GM12878 (cell line): ENCODE data around the gene SLC22A3. TPM values are rescaled to one million over a fixed set of nuclear protein-coding genes. Genes with fewer than 3 reads are reported as not detected.

Experiments used
- ASH2L ChIP-seq: fragments of 300-600, 200-600 bp; sonication (generic); IDR thresholded peaks from 2 replicates; pipeline ENCODE4 v1.6.1; 2017; ENCODE audit warnings: low read depth, mild to moderate bottlenecking, borderline replicate concordance
- CREB1 ChIP-seq: IDR thresholded peaks from 2 replicates; pipeline ENCODE4 v1.6.1; 2012; ENCODE audit warnings: low read depth, mild to moderate bottlenecking, inconsistent platforms
- E2F8 ChIP-seq: fragments of 450-650 bp; IDR thresholded peaks from 2 replicates; pipeline ENCODE4 v1.6.1; 2018; ENCODE audit warnings: mild to moderate bottlenecking, low read depth, moderate library complexity; ENCODE audit not compliant: partially characterized antibody
- MTA2 ChIP-seq: fragments of 450-650 bp; IDR thresholded peaks from 2 replicates; pipeline ENCODE4 v1.6.1; 2016; ENCODE audit warnings: low read depth, mild to moderate bottlenecking, moderate library complexity
- MXI1 ChIP-seq: fragments of 150-350 bp; IDR thresholded peaks from 2 replicates; pipeline ENCODE4 v1.6.1; 2011; ENCODE audit warnings: low read depth, mild to moderate bottlenecking, inconsistent platforms, low read length, improper control_type of control experiment
- NFXL1 ChIP-seq: fragments of 450-650 bp; IDR thresholded peaks from 2 replicates; pipeline ENCODE4 v1.6.1; 2017; ENCODE audit warnings: antibody characterized with exemption, mild to moderate bottlenecking, borderline replicate concordance
- RBBP5 ChIP-seq: fragments of 200-600 bp; sonication (generic); conservative IDR thresholded peaks from 2 replicates; pipeline ENCODE4 v1.6.1; 2016
- ZNF592 ChIP-seq: fragments of 450-650 bp; IDR thresholded peaks from 2 replicates; pipeline ENCODE4 v1.6.1; 2017; ENCODE audit warnings: mild to moderate bottlenecking, moderate library complexity
- polyA plus RNA-seq, 11 experiments: library from polyadenylated mRNA; depleted of rRNA in 4 of 11; unstranded in 6 of 11; stranded (reverse) in 5 of 11; fragments of >200 nt; fragmentation: Nextera tagmentation in 4 of 11; fragmentation: Illumina TruSeq in 1 of 11; extraction: Ambion mirVana in 4 of 11; extraction: Trizol in 1 of 11; gene quantifications; 1 replicate in 1 of 11; 2 replicates in 10 of 11; pipeline versions ENCODE4 v1.2.1 to v1.2.3, GENCODE V29; 2011 to 2016; ENCODE audit warnings: inconsistent platforms in 2 of 11, missing spikeins in 2 of 11, low read depth in 1 of 11
- total RNA-seq, 4 experiments: library from RNA; depleted of rRNA in 3 of 4; stranded (reverse); fragments of >200 nt in 3 of 4; fragmentation: Illumina TruSeq in 1 of 4; extraction: Trizol in 1 of 4; gene quantifications; 2 replicates each; pipeline versions ENCODE4 v1.2.1 to v1.2.3, GENCODE V29; 2013 to 2021

The SLC22A3 gene
- total and polyA plus RNA-seq, 10 of the 15 experiments (the other 5 are each of a cell fraction or from before 2014, with no cell fraction given): 0.07 to 0.15 TPM; not detected in 8

- TF ChIP-seq E2F8 (no peak), MXI1 (no peak), MTA2 (no peak), NFXL1 (no peak), CREB1 (no peak), ZNF592 (no peak), ASH2L (no peak), RBBP5 (no peak)
Observed at GRCh38 chr6:160457823-160458222, 109.6 kb downstream of the SLC22A3 start (continued).
